Kidney (tissue), 14 donors: Measurements from ENCODE around the gene KCNG2. TPM values are rescaled to one million over a fixed set of nuclear protein-coding genes. Genes with fewer than 3 reads are reported as not detected.

Experiments
- DNase-seq, 5 donors: peaks; one replicate each; pipeline ENCODE4 v3.0.0-alpha.2; 2013 to 2020
- FAIRE-seq: peaks from 2 replicates; lab custom pipeline; 2012; peaks lifted over from hg19 to GRCh38; lab: Jason Lieb, UNC
- H3K27ac ChIP-seq, 2 donors: one replicate each; pipeline ENCODE4 v1.7.0; 2013; ENCODE audit warnings: low read depth in 2 of 2, low read length in 2 of 2, inconsistent platforms in 1 of 2
- H3K27me3 ChIP-seq: one replicate; pipeline ENCODE4 v1.7.1; 2013; ENCODE audit warnings: low read length, inconsistent platforms; ENCODE audit not compliant: control insufficient read depth, insufficient read depth
- H3K36me3 ChIP-seq, 3 donors: one replicate each; pipeline versions ENCODE4 v1.7.0 to v1.7.1; 2013; ENCODE audit warnings: low read length in 3 of 3, control low read depth in 1 of 3, inconsistent platforms in 1 of 3; ENCODE audit not compliant: insufficient read depth in 3 of 3, control insufficient read depth in 2 of 3
- H3K4me1 ChIP-seq, 3 donors: one replicate each; pipeline versions ENCODE4 v1.7.0 to v1.7.1; 2013; ENCODE audit warnings: low read length in 3 of 3, inconsistent platforms in 1 of 3, low read depth in 1 of 3; ENCODE audit not compliant: control insufficient read depth in 2 of 3, insufficient read depth in 2 of 3
- H3K4me3 ChIP-seq, 3 donors: one replicate each; pipeline versions ENCODE4 v1.7.0 to v1.8.1; 2013; ENCODE audit warnings: low read length in 3 of 3, control low read depth in 1 of 3, inconsistent platforms in 1 of 3
- H3K9ac ChIP-seq, 3 donors: one replicate each; pipeline versions ENCODE4 v1.7.0 to v1.7.1; 2013; ENCODE audit warnings: low read length in 3 of 3, control low read depth in 1 of 3, inconsistent platforms in 1 of 3
- H3K9me3 ChIP-seq, 3 donors: one replicate each; pipeline versions ENCODE4 v1.7.0 to v1.7.1; 2013; ENCODE audit warnings: low read length in 3 of 3, control low read depth in 1 of 3, inconsistent platforms in 1 of 3; ENCODE audit not compliant: control insufficient read depth in 2 of 3, insufficient read depth in 1 of 3
- intact Hi-C: fragments of 100-400 bp; cut with DNase I; formaldehyde crosslinking; loops from one replicate; pipeline ENCODE4 v1.11.1; 2022
- polyA plus RNA-seq: library from polyadenylated mRNA; stranded (reverse); fragments of 350-450 nt; fragmentation: Illumina TruSeq; extraction: RNeasy Lipid Tissue Mini Kit (QIAGEN cat#74804); gene quantifications from one replicate; pipeline ENCODE4 v1.2.3, GENCODE V29; 2014; ENCODE audit warnings: low read depth, low replicate concordance; ENCODE audit not compliant: insufficient read depth
- total RNA-seq: library from RNA; stranded (reverse); fragmentation: NEBNext Ultra II Directional; extraction: Animal tissue kit (Norgen Biotek cat#: 25700); gene quantifications from one replicate; pipeline ENCODE4 v1.2.1, GENCODE V29; 2021
- TF ChIP-seq, protein P1 (sequence below): IDR thresholded peaks from 3 replicates; pipeline ENCODE4 v1.5.1; 2012; ENCODE audit warnings: mild to moderate bottlenecking, moderate library complexity, borderline replicate concordance; ENCODE audit not compliant: insufficient read depth; ENCODE audit errors: extremely low read depth
- donor health status: control.
- donor health status: control.
- donor health status: control.
- donor health status: control.
- donor health status: control.
- donor health status: DM: yes; HTN: yes; CAD: no.
- donor health status: Normal renal cell carcinoma (clear cell type).

Gene KCNG2
- total and polyA plus RNA-seq, 2 donors from 2014 or later: 0.76 TPM; not detected in 1

GRCh38 chr18:79938196-79938595 lies 140.5 kb downstream of the KCNG2 start:
- peaks cover 0 to 22% (median 20%) of the 10 kb centered on the region in 3 donors for H3K36me3 ChIP-seq
- FAIRE-seq (no peak), DNase-seq (peak in 1 of 5 donors; percentile 39)
- no peak overlapping the region for H3K27ac ChIP-seq
- no peak overlapping the region for H3K9ac ChIP-seq
- H3K27me3 ChIP-seq: no peaks in the 10 kb centered on the region
- no peak overlapping the region for H3K4me3 ChIP-seq
- TF ChIP-seq, protein P1, sequence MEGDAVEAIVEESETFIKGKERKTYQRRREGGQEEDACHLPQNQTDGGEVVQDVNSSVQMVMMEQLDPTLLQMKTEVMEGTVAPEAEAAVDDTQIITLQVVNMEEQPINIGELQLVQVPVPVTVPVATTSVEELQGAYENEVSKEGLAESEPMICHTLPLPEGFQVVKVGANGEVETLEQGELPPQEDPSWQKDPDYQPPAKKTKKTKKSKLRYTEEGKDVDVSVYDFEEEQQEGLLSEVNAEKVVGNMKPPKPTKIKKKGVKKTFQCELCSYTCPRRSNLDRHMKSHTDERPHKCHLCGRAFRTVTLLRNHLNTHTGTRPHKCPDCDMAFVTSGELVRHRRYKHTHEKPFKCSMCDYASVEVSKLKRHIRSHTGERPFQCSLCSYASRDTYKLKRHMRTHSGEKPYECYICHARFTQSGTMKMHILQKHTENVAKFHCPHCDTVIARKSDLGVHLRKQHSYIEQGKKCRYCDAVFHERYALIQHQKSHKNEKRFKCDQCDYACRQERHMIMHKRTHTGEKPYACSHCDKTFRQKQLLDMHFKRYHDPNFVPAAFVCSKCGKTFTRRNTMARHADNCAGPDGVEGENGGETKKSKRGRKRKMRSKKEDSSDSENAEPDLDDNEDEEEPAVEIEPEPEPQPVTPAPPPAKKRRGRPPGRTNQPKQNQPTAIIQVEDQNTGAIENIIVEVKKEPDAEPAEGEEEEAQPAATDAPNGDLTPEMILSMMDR: no peak
- peaks cover 0 to 22% (median 12%) of the 10 kb centered on the region in 3 donors for H3K4me1 ChIP-seq
- intact Hi-C loops: no loop called here
- peaks cover 0 to 3% (median 3%) of the 10 kb centered on the region in 3 donors for H3K9me3 ChIP-seq

DNA sequence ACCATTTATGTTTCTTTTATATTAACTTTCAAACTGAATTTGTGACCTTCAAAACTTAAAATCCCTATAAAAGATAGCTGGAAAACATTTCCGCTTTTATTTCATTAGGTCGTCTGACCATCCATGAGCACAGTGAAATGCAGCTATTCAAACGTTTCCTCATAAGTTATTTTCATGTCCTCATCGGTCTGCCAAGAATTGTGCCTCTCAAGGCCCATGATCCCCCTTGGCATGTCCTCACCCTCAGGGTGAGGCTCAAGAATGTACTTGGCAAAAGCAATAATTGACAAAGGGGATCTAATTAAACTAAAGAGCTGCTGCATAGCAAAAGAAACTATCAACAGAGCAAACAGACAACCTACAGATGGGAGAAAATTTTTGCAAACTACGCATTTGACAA lies 141.4 kb downstream of the KCNG2 start:
- TF ChIP-seq, protein P1: no peak
- intact Hi-C loops: no loop called here
- H3K9me3 ChIP-seq: no peaks in the 10 kb centered on the region
- FAIRE-seq: no peak
- peaks cover 0 to 22% (median 18%) of the 10 kb centered on the region in 3 donors for H3K36me3 ChIP-seq
- H3K27me3 ChIP-seq: no peaks in the 10 kb centered on the region
- no peak for DNase-seq
- H3K27ac ChIP-seq: no peak overlapping the region
- no peak overlapping the region for H3K9ac ChIP-seq
- peaks cover 0 to 22% (median 12%) of the 10 kb centered on the region in 3 donors for H3K4me1 ChIP-seq
- no peak overlapping the region for H3K4me3 ChIP-seq

- no peak overlapping the region for H3K4me3 ChIP-seq
- intact Hi-C loops: no loop called here
- H3K4me1 ChIP-seq: peaks cover 0 to 26% (median 10%) of the 10 kb centered on the region in 3 donors
- H3K27ac ChIP-seq: no peak overlapping the region
- TF ChIP-seq, protein P1: no peak
- FAIRE-seq (no peak), DNase-seq (peak in 1 of 5 donors; percentile 39)
- H3K36me3 ChIP-seq: peaks cover 0 to 20% (median 15%) of the 10 kb centered on the region in 3 donors
- H3K27me3 ChIP-seq: no peaks in the 10 kb centered on the region
- H3K9me3 ChIP-seq: no peaks in the 10 kb centered on the region
- H3K9ac ChIP-seq: no peak overlapping the region
Observed at GRCh38 chr18:79940126-79940813, 142.5 kb downstream of the KCNG2 start.
